HG03571 (cell line): ENCODE data around the gene PREP.
"Not testable (repeated sequence)": the region's sequence is repeated elsewhere in the genome, so short reads cannot be mapped to it uniquely, and the experiment has no call there.

Source experiments
- ATAC-seq: cut with Tn5 transposase; IDR thresholded peaks from one replicate; pipeline ENCODE4 v1.9.1; 2021; ENCODE audit not compliant: unreplicated experiment

Gene PREP

DNA sequence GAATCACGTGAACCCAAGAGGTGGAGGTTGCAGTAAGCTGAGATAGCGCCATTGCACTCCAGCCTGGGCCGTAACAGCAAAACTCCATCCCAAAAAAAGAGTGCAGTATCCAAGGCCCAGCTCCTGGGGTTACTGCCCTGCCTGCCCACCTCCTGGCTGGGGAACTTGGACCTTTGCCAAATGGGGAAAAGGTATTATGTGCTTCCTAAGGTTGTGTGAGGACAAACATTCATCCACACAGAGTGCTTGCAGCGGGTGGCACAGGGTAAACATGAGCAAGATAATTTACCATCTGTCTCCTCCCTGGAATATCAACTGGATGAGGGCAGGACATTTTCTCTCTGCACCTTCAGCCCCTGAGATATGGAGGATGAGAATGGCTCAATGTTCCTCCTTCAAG lies 128.2 kb downstream of the PREP start:
- ATAC-seq = no peak

DNA sequence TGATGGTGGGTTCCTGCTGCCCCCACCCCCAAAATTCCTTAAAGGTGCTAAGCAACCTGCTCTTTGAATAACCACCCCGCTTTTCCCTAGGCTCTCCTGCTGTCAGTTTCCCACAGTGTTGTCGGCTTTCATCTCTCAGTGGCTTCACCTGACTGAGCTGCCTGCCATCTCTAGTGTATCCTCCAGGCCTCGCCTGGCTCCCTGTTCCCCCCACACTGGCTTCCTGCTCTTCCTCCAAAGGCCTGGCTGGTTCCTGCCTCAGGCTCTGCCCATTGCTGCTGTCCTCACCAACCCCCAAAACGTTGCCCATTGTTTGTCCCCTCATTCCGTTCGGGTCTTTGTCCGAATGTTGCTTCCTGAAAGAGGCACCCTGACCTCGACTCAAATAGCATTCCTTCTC lies 129.3 kb downstream of the PREP start:
- no peak for ATAC-seq

DNA sequence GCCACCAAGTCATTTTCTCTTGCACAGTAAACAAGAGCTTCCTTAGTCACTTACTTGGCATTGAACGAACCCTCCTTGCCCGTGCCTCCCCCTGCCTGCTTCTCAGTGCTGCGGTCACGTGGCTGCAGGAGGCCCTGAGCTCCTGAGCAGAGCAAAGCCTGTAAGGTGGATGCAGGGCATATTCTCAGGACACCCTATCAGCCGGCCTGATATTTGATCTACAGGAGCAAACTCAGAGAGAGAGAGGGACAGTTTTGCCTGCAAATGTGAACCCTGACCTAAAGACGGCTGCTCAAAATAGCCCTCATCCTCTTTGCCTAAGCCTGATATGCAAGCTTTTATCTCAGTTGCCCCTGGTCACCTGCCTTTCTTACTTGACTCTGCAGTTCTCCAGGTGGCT lies 130.1 kb downstream of the PREP start:
- ATAC-seq = no peak

DNA sequence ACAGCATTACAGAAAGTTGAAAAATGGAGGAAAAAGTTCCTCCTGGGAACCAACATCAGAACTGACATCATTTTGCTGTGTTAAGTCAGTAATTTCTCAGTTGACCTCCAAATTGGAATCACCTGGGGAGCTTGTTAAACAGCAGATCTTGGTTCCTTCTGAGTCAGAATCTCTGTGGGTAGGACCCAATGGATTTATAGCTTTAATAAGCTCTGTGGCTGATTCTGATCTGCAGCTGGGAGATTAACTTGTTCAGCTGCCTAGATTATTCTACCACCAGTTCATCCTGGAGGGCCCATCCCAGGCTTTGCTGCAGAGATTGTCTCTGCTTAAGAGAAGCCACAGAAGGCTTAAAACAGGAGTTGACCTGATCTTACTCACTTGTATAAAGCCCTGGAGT lies 132.4 kb downstream of the PREP start:
- no peak for ATAC-seq

DNA sequence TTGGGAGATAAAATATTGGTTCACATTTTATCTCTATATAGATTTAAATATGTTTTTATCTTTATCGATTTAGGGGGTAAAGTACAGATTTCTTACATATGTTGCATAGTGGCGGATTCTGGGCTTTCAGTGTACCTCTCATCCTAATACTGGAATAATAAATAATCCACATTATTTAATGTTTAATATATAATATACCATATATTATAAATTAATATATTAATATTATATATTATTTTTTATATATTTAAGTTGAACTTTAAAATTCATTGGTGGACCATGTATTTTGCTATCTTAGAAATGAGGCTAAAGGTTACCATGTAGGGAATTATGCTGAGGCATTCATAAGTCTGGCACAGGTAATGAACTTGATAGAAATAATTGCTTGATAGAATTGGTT lies 133.5 kb downstream of the PREP start:
- no peak for ATAC-seq

DNA sequence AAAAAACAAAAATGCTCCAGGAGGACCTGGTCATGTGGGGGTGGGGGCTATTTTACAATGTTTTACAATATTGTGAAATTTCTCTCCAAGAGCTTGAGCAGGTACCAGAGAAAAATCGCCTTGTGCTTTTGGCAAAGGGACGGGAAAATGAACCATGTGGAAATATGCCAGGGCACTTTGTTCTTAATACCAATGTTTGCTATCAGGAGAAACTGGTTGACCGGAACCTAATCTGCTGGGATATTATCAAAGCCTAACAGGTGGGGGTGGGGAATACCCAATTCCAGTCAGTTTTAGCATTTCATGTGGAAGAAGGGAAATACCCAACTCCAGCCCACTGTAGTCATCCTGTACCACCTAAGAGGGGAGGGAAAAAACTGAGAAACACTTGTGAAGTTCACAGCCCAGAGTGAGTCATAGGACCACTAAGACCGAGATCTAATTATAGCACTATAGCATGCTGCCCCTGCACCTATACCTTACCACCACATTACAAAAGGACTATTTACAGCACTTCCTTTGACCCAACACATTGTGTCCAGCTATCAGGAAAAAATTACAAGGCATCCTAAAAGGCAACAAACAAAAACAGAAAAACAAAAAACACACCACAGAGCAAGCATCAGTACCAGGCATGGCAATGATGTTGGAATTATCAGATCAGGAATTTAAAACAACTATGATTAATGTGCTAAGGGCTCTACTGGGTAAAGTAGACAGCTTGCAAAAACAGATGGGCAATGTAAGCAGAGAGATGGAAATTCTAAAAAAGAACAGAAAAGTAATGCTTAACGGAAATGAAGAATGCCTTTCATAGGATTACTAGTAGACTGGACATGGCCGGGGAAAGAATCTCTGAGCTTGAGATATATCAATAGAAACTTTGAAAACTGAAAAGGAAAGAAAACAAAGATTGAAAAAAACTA lies 138.9 kb downstream of the PREP start:
- no peak for ATAC-seq

DNA sequence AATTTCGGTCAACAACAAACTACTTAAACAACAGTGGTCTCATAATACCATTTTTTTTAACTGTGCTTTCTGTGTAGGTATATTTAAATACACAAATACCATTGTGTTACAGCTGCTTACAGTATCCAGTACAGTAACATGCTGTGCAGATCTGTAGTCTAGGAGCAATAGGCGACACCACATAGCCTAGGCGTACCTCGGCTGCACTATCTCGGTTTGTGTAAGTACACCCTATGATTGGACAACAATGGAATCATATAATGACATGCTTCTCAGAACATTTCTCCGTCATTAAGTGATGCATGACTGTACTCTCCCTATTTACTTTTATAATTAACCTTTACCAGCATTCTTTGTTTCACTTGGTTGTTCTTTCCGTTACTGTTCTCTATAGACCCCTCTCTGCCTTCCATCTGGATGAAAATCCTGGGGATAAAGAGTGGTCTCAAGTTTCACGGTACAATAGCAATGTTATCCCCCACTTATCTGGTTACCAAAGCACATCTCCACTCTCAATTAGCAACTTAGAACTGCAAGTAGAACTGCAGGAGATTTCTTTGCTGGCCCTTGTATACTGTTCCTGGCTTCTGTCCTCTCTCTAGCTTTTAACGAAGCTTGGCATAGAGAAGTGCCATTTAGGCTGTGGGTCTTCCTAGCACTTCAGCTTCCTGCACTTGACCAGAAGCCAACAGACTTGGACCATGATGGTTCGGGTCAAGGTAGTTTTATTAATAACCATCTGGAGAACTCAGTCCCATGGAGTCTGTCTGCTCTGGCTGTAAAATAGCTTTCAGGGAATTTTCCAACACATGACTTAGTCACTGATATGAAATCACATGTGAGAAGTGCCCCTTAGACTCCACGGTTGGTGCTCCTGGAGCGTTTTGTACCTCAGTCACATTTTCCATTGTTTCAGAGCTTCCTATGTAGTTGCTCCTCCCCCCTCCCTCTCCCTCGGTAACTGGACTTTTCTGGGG lies 142.7 kb downstream of the PREP start:
- no peak for ATAC-seq

DNA sequence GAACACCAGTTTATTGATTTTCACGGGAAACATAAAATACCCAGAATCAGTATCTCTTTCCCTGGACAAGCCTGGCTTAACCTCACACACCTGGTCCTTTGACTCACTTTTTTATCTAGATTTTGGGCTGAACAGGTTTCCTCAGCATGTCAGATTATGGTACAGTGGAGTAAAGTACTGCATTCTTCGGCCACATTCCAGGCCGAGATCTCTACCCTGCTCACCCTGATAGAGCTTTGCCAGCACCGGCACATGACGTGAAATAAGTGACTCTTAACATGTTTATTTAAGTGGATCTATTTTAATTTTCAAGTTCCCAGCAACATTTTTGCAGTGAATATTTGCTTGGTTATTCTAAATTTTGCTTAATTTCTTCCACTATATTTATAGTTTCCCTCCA lies 144.1 kb downstream of the PREP start:
- ATAC-seq = no peak

DNA sequence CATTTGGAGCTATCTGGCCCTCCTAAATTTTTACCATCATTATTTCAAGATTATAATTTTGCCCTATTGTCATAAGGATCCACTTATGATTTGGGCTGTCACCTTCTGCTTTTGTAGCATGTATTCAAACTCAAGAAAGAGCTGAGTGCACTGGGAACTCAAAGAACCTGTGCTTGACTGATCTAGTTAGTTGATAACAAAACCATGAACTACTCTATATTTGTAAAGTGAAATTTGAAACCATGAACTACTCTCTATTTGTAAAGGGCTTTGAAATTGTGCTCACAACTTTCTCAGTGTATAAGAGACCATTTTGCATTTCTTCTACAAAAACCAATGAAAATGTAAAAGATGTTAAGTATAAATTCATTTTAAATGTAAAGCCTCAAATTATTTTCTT lies 145.5 kb downstream of the PREP start:
- ATAC-seq = no peak

DNA sequence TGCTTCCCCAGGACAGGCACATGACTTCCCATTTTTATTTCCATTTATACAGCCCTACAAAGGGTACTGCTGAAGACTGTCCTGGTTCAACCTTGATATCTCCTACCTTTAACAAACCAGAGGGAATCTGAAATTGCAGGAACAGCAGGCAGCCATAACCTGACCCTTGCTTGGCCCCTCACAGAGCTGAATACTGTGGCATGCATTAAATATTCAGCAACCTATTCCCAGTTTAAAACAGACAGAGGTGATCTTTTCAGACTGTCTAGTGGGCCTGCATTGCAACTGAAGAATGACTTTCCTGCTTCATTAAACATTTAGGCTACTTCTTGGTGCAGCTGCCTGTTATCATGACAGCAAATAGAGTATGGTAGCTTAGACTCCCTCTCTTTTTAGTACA lies 146.3 kb downstream of the PREP start:
- no peak for ATAC-seq

DNA sequence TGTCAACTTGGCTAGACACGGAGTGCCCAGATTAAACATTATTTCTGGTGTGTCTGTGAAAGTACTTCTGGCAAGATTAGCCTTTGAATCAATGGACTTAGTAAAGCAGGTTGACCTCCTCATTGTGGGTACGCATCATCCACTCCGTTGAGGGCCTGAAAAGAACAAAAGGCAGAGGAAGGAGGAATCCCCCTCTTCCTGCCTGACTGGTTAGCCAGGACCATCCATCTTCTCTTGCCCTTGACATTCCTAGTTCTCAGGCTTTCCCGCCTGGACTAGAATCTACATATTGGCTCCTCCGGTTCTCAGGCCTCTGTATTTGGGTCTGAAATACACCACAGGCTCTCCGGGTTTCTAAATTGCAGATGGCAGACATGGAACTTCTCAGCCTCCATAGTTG lies 149.1 kb downstream of the PREP start:
- no peak for ATAC-seq

DNA sequence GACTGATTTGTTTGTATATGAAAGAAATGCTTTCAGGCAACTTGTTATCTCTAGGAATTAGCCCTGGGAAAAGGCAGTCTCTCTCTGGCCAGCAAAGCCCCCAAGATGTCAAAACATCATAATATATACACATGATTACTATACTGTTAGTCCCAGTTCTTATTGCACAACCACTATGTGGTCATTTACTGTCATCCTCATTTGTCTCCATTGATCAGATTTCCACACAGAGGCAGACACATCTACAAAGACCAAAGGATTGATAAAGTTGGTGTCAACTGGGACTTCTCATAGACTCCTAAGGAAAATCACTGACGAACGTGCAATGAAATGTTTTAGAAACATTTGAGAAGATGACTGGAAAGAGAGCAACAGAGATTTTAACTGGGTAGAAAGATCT lies 151.2 kb downstream of the PREP start:
- ATAC-seq = no peak

DNA sequence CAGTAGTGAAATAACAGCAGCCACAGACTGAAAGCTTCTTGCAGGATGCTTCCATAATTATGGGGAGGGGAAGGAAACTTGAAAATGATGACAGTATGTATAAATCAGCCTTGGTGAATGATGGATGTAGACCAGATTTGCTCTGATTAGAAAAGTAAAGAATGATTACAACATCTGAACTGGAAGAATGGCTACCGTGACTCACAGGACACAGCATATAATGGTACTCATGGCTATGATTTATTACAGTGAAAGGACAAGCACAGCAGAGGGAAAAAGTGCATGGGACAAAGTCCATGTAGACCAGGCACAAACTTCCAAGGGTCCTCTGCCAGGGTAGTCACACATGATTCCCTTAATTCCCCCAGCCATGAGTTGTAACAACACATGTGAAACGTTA lies 152.3 kb downstream of the PREP start:
- no peak for ATAC-seq

DNA sequence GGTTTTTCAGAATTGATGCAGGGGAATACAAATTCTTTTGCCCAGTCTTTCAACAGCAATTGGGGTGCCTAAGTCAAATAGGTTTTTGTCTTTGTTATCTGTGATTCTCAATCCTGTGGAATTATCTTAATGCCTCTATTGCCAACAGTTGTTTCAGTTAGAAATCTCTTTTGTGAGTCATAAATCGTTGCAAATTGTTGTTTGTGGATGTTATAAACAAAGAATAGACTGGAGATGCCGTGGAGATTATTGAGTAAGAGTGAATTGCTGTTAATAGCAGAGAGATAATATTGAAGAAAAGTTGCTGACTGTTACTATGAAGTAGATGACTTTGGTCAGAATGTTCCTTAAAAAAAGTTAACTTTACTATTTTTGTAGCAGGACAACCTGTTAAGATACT lies 159.4 kb downstream of the PREP start:
- ATAC-seq = no peak

DNA sequence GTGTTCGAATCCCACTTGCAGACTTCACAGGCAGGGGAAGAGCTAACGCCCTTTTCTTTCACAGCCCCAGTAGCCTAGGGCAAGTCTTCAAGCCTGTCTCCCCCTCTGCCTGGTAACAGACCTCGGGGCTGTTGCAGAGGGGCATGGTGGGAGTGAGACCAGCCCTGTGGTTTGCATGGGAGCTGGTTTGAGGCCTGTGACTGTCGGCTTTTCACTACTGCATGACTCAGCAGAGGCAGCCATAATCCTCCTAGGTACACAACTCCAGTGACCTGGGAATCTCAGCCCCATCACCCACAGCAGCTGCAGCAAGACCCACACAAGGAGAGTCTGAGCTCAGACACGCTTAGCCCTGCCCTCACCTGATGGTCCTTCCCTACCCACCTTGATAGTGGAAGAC lies 167.7 kb downstream of the PREP start:
- no peak for ATAC-seq

DNA sequence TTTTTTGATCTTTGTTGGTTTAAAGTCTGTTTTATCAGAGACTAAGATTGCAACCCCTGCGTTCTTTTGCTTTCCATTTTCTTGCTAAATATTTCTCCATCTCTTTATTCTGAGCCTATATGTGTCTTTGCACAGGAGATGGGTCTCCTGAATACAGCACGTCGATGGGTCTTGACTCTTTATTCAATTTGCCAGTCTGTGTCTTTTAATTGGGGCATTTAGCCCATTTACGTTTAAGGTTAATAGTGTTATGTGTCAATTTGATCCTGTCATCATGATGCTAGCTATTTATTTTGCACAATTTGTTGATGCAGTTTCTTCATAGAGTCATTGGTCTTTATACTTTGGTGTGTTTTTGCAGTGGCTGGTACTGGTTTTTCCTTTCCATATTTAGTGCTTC lies 171.1 kb downstream of the PREP start:
- not testable (repeated sequence) for ATAC-seq
